OCI-LY1 (cell line): Measurements from ENCODE around the gene DENND1A.

ENCODE experiments used
- H2AFZ ChIP-seq: fragments of 200-600 bp; sonication (generic), shearing (Covaris generic); 2 replicates; pipeline ENCODE4 v1.6.0; 2014; ENCODE audit warnings: antibody characterized with exemption, mild to moderate bottlenecking, low read length
- H3F3A ChIP-seq: fragments of 200-600 bp; sonication (generic), shearing (Covaris generic); 2 replicates; pipeline ENCODE4 v1.6.0; 2014; ENCODE audit warnings: mild to moderate bottlenecking, antibody characterized with exemption, low read length, moderate library complexity; ENCODE audit not compliant: insufficient read depth
- H3K27ac ChIP-seq: fragments of 200-600 bp; sonication (generic); 2 replicates; pipeline ENCODE4 v1.5.1; 2014; ENCODE audit warnings: low read length, mixed run types, mild to moderate bottlenecking, low read depth; ENCODE audit not compliant: poor library complexity, severe bottlenecking
- H3K27me3 ChIP-seq: fragments of 200-600 bp; sonication (generic); 2 replicates; pipeline ENCODE4 v1.6.0; 2014; ENCODE audit warnings: antibody characterized with exemption, mild to moderate bottlenecking, low read length, moderate library complexity; ENCODE audit not compliant: insufficient read depth
- H3K36me3 ChIP-seq: fragments of 200-600 bp; sonication (generic); 2 replicates; pipeline ENCODE4 v1.6.1; 2014; ENCODE audit warnings: mild to moderate bottlenecking, antibody characterized with exemption, low read length, moderate library complexity, mixed read lengths; ENCODE audit not compliant: insufficient read depth
- H3K4me1 ChIP-seq: fragments of 200-600 bp; sonication (generic); 2 replicates; pipeline ENCODE4 v1.5.1; 2014; ENCODE audit warnings: mild to moderate bottlenecking, low read length, moderate library complexity; ENCODE audit not compliant: insufficient read depth, severe bottlenecking
- H3K4me2 ChIP-seq: fragments of 200-600 bp; sonication (generic), shearing (Covaris generic); 2 replicates; pipeline ENCODE4 v1.6.1; 2014; ENCODE audit warnings: low read length
- H3K4me3 ChIP-seq: fragments of 200-600 bp; sonication (generic); 2 replicates; pipeline ENCODE4 v1.5.1; 2014; ENCODE audit warnings: low read length, low read depth, mild to moderate bottlenecking, mixed read lengths; ENCODE audit not compliant: poor library complexity, severe bottlenecking
- H3K79me2 ChIP-seq: fragments of 200-600 bp; shearing (Covaris generic); 2 replicates; pipeline ENCODE4 v1.6.1; 2016; ENCODE audit warnings: mixed run types, low read length, mixed read lengths; ENCODE audit not compliant: insufficient read depth
- H3K9ac ChIP-seq: fragments of 200-600 bp; sonication (generic), shearing (Covaris generic); 2 replicates; pipeline ENCODE4 v1.6.1; 2014; ENCODE audit warnings: mild to moderate bottlenecking, low read length, mixed read lengths
- H3K9me2 ChIP-seq: fragments of 200-600 bp; sonication (generic), shearing (Covaris generic); 2 replicates; pipeline ENCODE4 v1.6.1; 2014; ENCODE audit warnings: low read depth, mild to moderate bottlenecking, low read length, mixed read lengths
- H3K9me3 ChIP-seq: fragments of 200-600 bp; shearing (Covaris generic); 2 replicates; pipeline ENCODE4 v1.6.1; 2014; ENCODE audit warnings: low read length, mixed read lengths
- H4K20me1 ChIP-seq: fragments of 200-600 bp; sonication (generic), shearing (Covaris generic); 2 replicates; pipeline ENCODE4 v1.6.0; 2016; ENCODE audit warnings: mild to moderate bottlenecking, low read length; ENCODE audit not compliant: insufficient read depth
- CTCF ChIP-seq: fragments of 200-600 bp; sonication (generic), shearing (Covaris generic); IDR thresholded peaks from 2 replicates; pipeline ENCODE4 v1.5.1; 2017; ENCODE audit warnings: mild to moderate bottlenecking, antibody characterized with exemption, low read length, moderate library complexity, mixed read lengths
- EZH2 ChIP-seq: fragments of 200-600 bp; sonication (generic), shearing (Covaris generic); IDR thresholded peaks from 2 replicates; pipeline ENCODE4 v1.8.0; 2017; ENCODE audit warnings: borderline replicate concordance, mixed run types, mild to moderate bottlenecking, antibody characterized with exemption, low read length, moderate library complexity, mixed read lengths

DENND1A gene

GRCh38 chr9:123457583-123457982 lies 472.3 kb downstream of the DENND1A start:
- no peaks in the 10 kb centered on the region for H3K36me3 ChIP-seq

DNA sequence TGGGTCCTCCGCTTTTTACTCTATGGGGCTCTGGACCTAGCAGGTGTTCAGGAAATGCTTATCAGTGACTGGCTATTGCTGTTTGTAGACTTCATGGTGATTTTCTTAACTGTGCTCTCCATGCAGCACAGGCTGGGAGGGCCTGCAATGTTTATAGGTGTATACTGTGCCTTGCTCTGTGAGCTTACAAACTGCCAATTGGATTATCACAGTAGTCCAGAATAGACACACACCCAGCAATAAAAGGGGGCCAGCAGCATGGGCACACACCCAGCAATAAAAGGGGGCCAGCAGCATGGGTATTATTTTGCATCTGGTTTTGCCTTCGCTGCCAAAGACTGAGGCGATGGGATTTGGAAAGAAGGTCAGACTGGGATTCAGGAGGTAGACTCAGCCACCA lies 473.9 kb downstream of the DENND1A start:
- no peaks in the 10 kb centered on the region for H3K27me3 ChIP-seq
- H3K9ac ChIP-seq, result no peak overlapping the region
- H3K4me1 ChIP-seq, result no peaks in the 10 kb centered on the region
- H3K79me2 ChIP-seq, result no peaks in the 10 kb centered on the region
- no peak overlapping the region for H3K4me2 ChIP-seq
- no peak overlapping the region for H2AFZ ChIP-seq
- H3K27ac ChIP-seq, result no peak overlapping the region
- H3F3A ChIP-seq, result no peaks in the 10 kb centered on the region
- H3K36me3 ChIP-seq, result no peaks in the 10 kb centered on the region
- no peaks in the 10 kb centered on the region for H4K20me1 ChIP-seq
- H3K9me3 ChIP-seq, result no peaks in the 10 kb centered on the region
- no peaks in the 10 kb centered on the region for H3K9me2 ChIP-seq
- no peak overlapping the region for H3K4me3 ChIP-seq
- TF ChIP-seq EZH2, result no peak
- TF ChIP-seq CTCF, result no peak

More at GRCh38 chr9:123457583-123457982, 472.3 kb downstream of the DENND1A start:
- Histone ChIP-seq H3K27ac (no peak overlapping the region), H4K20me1 (no peaks in the 10 kb centered on the region), H2AFZ (no peak overlapping the region), H3K9me2 (no peaks in the 10 kb centered on the region), H3K4me2 (no peak overlapping the region), H3K4me1 (no peaks in the 10 kb centered on the region), H3F3A (no peaks in the 10 kb centered on the region), H3K27me3 (no peaks in the 10 kb centered on the region), H3K9ac (no peak overlapping the region), H3K79me2 (no peaks in the 10 kb centered on the region), H3K9me3 (no peaks in the 10 kb centered on the region), H3K4me3 (no peak overlapping the region)
- TF ChIP-seq CTCF (no peak), EZH2 (no peak)

DNA sequence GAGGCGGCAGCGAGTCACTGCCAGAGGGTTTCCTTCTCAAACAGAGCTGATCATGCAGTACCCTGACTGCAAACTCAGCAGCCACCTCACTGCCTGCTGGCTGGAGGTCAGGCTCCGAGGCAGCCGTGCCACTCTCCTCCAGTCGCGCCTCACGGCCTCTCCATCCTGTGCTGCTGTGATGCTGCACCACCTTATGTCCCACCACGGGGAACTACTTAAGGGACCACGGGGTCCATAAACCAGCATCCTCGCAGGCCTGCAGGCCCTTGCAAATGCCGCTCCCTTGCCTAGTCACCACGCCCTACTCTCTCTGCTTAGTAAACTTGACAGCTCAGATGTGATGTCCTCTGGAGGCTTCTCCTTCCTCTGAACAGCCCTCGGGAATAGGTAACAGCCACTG lies 474.7 kb downstream of the DENND1A start:
- Histone ChIP-seq H3K79me2 (no peaks in the 10 kb centered on the region), H3K9ac (no peak overlapping the region), H3K4me3 (no peak overlapping the region), H2AFZ (no peak overlapping the region), H3K9me3 (no peaks in the 10 kb centered on the region), H3K4me1 (no peaks in the 10 kb centered on the region), H4K20me1 (no peaks in the 10 kb centered on the region), H3K4me2 (no peak overlapping the region), H3F3A (no peaks in the 10 kb centered on the region), H3K9me2 (no peaks in the 10 kb centered on the region), H3K27me3 (no peaks in the 10 kb centered on the region), H3K27ac (no peak overlapping the region), H3K36me3 (no peaks in the 10 kb centered on the region)
- no peak for TF ChIP-seq EZH2
- TF ChIP-seq CTCF, result no peak
